Measurements from ENCODE around the gene IRAK3. TPM values are rescaled to one million over a fixed set of nuclear protein-coding genes. Genes with fewer than 3 reads are reported as not detected.
A peak's percentile ranks its signal among the peaks of the same experiment; 100 is the strongest.
"Not testable (repeated sequence)": the region's sequence is repeated elsewhere in the genome, so short reads cannot be mapped to it uniquely, and the experiment has no call there.

IRAK3 gene
- polyA plus RNA-seq, 1 donor: 4.4 TPM

DNA sequence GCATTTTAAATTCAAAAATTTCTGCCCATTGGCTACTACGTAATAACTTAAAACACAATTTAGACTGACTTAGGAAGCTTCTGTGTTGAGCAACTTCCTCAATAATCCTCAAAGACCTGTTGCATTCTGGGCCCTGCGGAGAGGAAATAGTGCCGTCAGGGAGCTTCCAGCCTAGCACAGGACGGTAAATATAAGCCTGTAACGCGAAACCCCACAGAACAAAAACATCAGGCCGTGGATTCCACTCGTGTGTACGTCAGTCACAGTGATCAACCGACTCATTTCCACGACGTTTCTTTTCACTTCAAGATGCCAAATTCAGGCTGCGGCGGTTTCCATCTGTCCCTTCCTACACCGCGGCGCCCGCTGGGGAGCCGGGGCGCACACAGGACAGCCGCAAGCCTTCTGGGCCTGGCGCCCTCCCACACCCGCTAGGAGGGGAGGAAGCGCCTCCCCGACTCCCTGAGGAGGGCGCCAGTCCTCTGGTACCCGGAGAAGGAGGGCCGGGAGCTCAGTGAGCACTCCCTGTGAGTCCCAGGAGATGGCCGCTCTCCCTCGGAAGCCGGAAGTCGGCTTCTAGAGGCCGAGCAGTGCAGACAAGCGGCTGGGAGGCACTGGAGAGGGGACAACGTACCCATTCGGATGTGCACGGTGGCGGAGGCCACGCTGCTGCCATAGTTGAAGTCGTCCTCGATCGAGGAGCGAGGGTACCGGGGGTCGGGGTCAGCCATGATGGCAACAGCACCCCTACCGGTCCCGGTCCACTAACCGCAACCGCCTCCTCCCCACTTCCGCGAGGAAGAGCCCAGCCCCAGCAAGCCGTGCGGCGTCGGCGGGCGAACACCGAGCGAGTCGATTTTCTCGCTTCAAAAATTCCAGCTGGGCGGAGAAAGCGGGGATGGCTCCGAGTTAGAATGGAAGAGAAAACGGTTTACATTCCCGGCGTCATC lies 19.5 kb upstream of the IRAK3 start, which contains the start of gene TMBIM4:
Gene TMBIM4 (minus strand): TSS at position 776 of the 950 bp plus-strand sequence. CDS start 45 bp downstream, at position 731.
- peak; percentile 72 for DNase-seq (ENCODE audit: low read depth)

DNA sequence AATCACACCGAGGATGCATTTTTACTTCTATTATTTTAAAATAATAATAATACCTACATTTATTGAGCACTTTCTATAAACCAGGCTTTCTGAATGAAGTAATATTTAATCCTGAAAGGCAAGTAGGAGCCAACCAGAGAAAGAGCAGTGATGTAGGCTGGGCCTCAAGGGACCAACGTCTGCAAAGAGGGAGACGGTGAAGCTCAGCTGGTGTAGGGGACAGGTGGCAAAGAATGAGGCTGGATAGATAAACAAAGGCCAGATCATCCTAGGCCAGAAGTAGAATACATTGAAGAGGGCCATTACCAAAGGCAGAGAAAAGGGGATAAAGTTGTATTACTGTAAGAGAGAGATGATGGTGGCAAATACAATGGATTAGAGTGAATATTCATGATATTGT lies 18.4 kb upstream of the IRAK3 start:
- no peak for DNase-seq (ENCODE audit: low read depth)

GRCh38 chr12:66174391-66175325 lies 14.4 kb upstream of the IRAK3 start:
- DNase-seq (ENCODE audit: low read depth): not testable (repeated sequence)

- DNase-seq (ENCODE audit: low read depth): peak; percentile 60
These were observed 12.7 kb upstream of the IRAK3 start for GRCh38 chr12:66176105-66176900.

DNA sequence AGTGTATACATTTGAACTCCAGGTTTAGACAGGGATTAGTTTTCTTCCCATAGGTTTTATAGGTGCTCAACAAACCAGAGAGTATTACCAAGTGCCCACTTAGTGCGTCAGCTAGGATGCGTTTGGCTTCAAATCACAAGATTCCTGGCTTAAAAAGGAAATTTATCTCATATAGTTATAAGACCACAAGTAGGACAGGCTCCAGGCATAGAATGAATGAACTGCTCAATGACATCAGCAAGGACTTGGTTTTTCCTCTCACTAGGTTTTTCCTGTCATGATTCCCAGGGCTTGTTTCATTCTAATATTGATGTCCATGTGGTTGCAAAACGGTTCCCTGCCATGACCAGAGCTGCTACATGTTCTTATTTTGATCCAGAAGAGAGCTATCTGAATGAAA lies 6.1 kb upstream of the IRAK3 start:
- no peak for DNase-seq (ENCODE audit: low read depth)

DNA sequence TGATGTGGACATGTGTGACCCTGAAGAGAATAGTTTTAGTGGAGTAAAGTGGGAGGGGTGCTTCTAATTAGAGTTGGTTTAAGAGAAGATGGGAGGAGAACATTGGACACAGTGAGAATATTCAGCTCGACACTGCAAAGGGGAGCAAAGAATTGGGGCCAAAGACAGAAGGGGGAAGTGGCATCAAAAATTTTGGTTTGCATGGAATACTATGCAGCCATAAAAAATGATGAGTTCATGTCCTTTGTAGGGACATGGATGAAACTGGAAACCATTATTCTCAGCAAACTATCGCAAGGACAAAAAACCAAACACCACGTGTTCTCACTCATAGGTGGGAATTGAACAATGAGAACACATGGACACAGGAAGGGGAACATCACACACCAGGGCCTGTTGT lies 4.2 kb upstream of the IRAK3 start:
- not testable (repeated sequence) for DNase-seq (ENCODE audit: low read depth)

DNA sequence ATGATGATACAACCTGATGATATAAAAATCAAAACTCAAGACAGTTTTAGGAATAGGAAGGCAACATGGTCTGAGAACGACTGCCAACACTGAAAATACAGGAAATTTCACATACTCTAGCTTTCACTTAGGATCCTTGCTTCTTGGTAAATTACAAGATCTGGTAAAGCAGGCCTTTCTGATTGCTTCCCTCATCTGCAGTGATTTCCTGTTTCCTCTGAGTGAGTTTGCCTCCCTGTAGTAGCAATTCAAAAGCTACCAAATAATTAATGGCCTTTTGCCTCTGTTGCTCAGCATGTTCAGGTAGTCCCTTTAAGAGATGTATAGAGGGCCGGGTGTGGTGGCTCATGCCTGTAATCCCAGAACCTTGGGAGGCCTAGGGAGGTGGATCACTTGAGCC lies 2.0 kb upstream of the IRAK3 start:
- no peak for DNase-seq (ENCODE audit: low read depth)

DNA sequence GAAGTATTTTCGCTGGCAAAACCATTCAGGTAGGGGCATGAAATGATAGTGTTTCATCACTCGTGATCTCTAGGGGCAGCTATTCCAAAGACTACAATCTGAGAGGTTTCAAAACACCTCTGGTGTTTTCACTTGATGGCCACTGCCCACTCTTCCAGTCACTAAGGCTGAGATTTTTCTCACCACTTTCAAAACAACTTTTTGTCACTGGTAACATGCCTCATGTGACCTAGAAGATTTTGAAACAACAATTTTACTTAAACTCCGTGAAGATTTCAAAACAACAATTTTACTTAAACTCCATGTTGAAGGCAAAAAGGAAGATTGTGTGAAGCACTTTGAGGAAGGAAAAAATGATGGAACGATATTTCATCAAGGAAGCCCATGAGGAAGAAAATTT lies 1.2 kb upstream of the IRAK3 start:
- no peak for DNase-seq (ENCODE audit: low read depth)

GRCh38 chr12:66189486-66189843 lies 451 bp downstream of the IRAK3 start:
- DNase-seq (ENCODE audit: low read depth): no peak

GRCh38 chr12:66189889-66190288 lies 875 bp downstream of the IRAK3 start:
- no peak for DNase-seq (ENCODE audit: low read depth)

DNA sequence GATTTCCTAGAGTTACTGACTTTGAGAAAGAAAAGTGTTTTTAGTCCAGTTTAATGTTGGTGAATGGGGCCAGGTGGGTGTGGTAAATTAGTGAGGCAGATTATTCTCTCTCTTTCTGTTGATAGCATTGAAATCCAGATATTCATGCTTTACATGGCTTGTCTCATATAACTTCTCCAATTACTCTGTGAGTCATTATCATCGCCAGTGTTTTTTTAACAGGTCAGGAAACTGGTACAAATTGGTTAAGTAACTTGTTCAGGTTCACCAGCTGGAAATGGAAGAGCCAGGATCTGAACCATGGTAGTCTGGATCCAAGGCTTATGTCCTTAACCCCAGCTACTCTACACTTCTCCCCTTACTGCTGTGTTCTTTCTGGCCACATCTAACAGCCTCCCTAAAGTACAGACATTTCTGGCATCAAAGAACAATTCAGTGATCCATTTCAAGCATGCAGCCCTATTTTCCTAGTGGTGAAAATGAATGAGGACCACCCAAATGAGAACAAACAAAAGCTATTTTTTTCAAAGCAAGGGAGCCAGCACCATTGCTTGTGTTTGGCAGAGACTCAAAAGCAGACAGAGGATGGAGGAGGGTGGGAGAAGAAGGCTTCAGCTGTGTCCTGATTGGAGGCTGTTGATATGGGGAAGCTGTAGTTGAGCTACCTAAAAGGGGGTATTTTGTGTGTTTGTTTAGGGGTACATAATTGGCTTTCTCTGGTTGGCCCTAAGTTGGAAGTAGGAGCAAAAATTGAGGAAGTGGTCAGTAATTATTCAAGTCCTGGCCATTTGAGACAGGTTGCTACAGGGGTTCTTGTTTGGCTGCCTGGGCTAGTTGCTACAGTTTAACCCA lies 1.7 kb downstream of the IRAK3 start:
- DNase-seq (ENCODE audit: low read depth): no peak

DNA sequence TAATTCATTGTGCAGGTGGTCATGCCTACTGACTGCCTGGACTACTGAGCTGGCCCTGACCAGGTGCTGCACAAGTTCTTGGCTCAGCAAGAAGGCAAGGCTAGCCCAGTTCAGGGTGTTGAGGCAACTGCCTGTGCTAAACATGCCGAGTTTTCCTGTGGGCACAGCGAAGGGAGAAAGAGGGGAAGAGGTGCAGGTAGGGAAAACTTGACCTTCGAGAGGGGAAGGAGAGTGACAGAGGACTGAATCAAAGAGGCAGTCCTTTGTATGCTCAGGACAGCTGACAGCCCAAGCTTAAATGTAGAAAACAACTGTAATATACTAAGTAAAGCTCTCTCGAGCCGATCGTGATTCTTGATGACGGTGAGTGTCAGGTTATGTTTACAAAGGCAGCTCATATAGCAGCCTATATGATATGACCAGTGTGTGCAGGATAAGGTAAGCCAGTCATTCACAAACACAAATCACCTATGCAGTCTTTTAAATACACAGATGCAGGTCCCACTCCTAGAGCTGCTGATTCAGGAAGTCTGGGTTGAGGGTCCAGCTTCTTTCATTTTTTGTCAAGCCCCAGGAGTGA lies 2.6 kb downstream of the IRAK3 start:
- DNase-seq (ENCODE audit: low read depth): no peak

DNA sequence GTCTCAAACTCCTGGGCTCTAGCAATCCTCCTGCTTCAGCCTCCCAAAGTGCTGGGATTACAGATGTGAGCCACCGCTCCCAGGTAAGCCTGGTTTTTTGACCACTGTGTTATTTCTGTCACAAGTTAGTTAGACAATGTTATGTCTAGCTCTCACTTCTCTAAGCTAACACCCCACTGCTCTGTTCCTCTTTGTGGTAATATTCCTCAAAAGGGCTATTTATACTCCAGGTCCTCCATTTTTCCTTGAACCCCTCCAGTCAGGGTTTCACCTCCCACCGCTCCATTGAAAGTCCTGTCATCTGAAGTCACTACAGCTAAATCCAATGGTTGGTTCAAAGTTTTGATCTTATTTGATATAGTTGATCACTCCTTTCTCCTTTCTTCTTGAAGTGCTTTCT lies 5.1 kb downstream of the IRAK3 start:
- DNase-seq (ENCODE audit: low read depth): no peak

DNA sequence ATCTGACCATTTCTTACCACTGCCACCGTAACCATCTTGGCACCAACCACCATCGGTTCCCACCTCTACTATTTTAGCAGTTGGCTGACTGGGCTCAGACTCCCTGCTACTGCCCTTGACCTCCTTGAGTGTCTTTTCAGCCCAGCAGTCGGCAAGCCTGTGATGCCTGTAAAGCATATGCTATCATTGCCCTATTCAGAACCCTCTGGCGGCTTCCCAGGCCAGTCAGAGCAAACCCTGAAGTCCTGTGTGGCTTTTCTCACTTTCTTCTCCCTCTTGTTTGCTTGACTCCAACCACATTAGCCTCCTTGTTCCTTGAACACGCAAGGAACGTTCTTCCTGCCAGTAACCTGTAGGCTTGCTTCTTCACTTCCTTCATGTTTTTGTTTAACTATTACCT lies 6.2 kb downstream of the IRAK3 start:
- no peak for DNase-seq (ENCODE audit: low read depth)

GRCh38 chr12:66196806-66197205 lies 7.8 kb downstream of the IRAK3 start:
- DNase-seq (ENCODE audit: low read depth): no peak

DNA sequence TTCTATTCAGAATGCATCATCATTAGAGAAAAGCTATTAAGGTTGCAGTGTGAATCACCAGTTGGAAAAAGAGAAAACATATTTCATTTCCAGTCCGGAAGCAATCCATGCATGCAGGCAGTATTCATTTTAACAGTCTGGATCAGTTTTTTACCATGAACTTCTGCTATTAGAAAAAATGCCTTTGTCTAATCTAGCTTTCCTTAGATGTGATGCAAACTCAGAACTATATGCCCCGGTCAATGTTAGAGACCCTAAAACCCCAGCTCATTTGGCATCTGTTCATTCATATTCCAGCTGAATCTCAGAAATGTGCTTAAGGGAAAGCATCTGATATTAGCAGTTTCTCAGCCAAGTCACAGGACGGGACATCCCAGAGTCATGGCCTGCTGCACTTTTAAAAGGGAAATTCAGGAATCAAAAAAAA lies 8.5 kb downstream of the IRAK3 start:
- DNase-seq (ENCODE audit: low read depth): no peak

- no peak for DNase-seq (ENCODE audit: low read depth)
These were observed 10.1 kb downstream of the IRAK3 start for GRCh38 chr12:66199141-66199540.

GRCh38 chr12:66199831-66200509 lies 11.0 kb downstream of the IRAK3 start:
- DNase-seq (ENCODE audit: low read depth): no peak

- no peak for DNase-seq (ENCODE audit: low read depth)
These were observed 14.8 kb downstream of the IRAK3 start for GRCh38 chr12:66203820-66204219.

DNA sequence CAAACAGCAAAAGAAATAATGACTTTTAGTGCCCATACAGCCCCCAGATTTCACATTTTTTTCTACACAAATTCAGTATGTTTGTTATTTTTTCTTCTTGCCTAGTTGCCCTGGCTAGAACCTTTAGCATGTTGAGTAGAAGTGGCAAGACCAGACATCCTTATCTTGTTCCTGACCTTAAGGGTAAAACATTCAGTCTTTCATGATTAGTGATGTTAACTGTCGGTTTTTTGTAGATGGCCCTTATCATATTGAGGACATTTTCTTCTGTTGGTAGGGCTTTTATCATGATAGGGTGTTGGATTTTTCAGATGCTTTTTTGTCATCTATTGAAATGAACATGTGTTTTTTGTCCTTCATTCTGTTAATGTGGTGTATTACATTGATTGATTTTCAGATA lies 17.1 kb downstream of the IRAK3 start:
- DNase-seq (ENCODE audit: low read depth): no peak

Measured in forelimb muscle (tissue), 1 donor.